ENCODE data around the gene BCKDHA.

GRCh38 chr19:41377977-41378709 is 19.5 kb upstream of the BCKDHA start:
- TF ChIP-seq CTCF (conservative IDR thresholded peaks at IDR 0.05 in 1 of 2, IDR thresholded peaks at IDR 0.05 in 1 of 2; ENCODE audit: low read depth in 1 of 2, low read length in 2 of 2) (peak; percentile 5 to 13), EZH2 (IDR thresholded peaks at IDR 0.05; ENCODE audit: low read length, missing control alignments) (no peak)
